ENCODE measurements around the gene ZFPM1. TPM values are rescaled to one million over a fixed set of nuclear protein-coding genes. Genes with fewer than 3 reads are reported as not detected.

Gene ZFPM1
- total RNA-seq, 4 donors from 2014 or later, result 1.9 to 5.3 (median 3.4) TPM

GRCh38 chr16:88541831-88542616 lies 88.9 kb downstream of the ZFPM1 start:
- DNase-seq, result no peak
- no peak overlapping the region for H3K27ac ChIP-seq
- H3K9me3 ChIP-seq, result no peaks in the 10 kb centered on the region
- peaks cover 4 to 16% of the 10 kb centered on the region in 2 donors for H3K4me1 ChIP-seq
- no peak for TF ChIP-seq POLR2A (IDR thresholded peaks at IDR 0.05)
- no peak for TF ChIP-seq CTCF (IDR thresholded peaks at IDR 0.05)
- 59 to 68% methylated on average over 8 to 14 of the region's 15 CpGs for WGBS, 2 donors
- H3K36me3 ChIP-seq, result no peaks in the 10 kb centered on the region
- no peaks in the 10 kb centered on the region for H3K27me3 ChIP-seq
- no peak overlapping the region for H3K4me3 ChIP-seq (replicated peaks in 1 of 3)
- intact Hi-C loops (cut with DNase I), result no loop called here

GRCh38 chr16:88543230-88543813 lies 90.2 kb downstream of the ZFPM1 start:
- intact Hi-C loops (cut with DNase I), result no loop called here
- WGBS, 2 donors, result 78 to 81% methylated on average over 8 of the region's 8 CpGs

GRCh38 chr16:88545781-88546180 lies 92.7 kb downstream of the ZFPM1 start:
- 47 to 59% methylated on average over 5 to 7 of the region's 7 CpGs for WGBS, 2 donors
- H3K4me3 ChIP-seq (replicated peaks in 1 of 3), result no peak overlapping the region
- TF ChIP-seq POLR2A (IDR thresholded peaks at IDR 0.05), result no peak
- no peak for TF ChIP-seq CTCF (IDR thresholded peaks at IDR 0.05)
- no peaks in the 10 kb centered on the region for H3K27me3 ChIP-seq
- H3K36me3 ChIP-seq, result no peaks in the 10 kb centered on the region
- DNase-seq, result peak; percentile 71
- peaks cover 0 to 17% of the 10 kb centered on the region in 2 donors for H3K4me1 ChIP-seq
- H3K9me3 ChIP-seq, result no peaks in the 10 kb centered on the region
- intact Hi-C loops (cut with DNase I), result no loop called here
- H3K27ac ChIP-seq, result no peak overlapping the region

More at GRCh38 chr16:88543230-88543813, 90.2 kb downstream of the ZFPM1 start:
- no peaks in the 10 kb centered on the region for H3K36me3 ChIP-seq
- TF ChIP-seq POLR2A (IDR thresholded peaks at IDR 0.05), result no peak
- no peak for TF ChIP-seq CTCF (IDR thresholded peaks at IDR 0.05)
- no peaks in the 10 kb centered on the region for H3K9me3 ChIP-seq
- DNase-seq, result no peak
- no peaks in the 10 kb centered on the region for H3K27me3 ChIP-seq
- H3K4me1 ChIP-seq, result peaks cover 0 to 10% of the 10 kb centered on the region in 2 donors
- H3K27ac ChIP-seq, result no peak overlapping the region
- H3K4me3 ChIP-seq (replicated peaks in 1 of 3), result no peak overlapping the region

- H3K27ac ChIP-seq, result no peak overlapping the region
- intact Hi-C loops (cut with DNase I), result no loop called here
- H3K4me1 ChIP-seq, result peaks cover 0 to 14% of the 10 kb centered on the region in 2 donors
- no peaks in the 10 kb centered on the region for H3K27me3 ChIP-seq
- no peaks in the 10 kb centered on the region for H3K36me3 ChIP-seq
- 78 to 83% methylated on average over 15 of the region's 15 CpGs for WGBS, 2 donors
- TF ChIP-seq CTCF (IDR thresholded peaks at IDR 0.05), result no peak
- TF ChIP-seq POLR2A (IDR thresholded peaks at IDR 0.05), result no peak
- no peak overlapping the region for H3K4me3 ChIP-seq (replicated peaks in 1 of 3)
- no peaks in the 10 kb centered on the region for H3K9me3 ChIP-seq
- no peak for DNase-seq
Measured at GRCh38 chr16:88548131-88548874, 95.2 kb downstream of the ZFPM1 start.

All from thyroid gland (tissue), 4 donors.